ENCODE data around the gene TMEM184B. TPM values are rescaled to one million over a fixed set of nuclear protein-coding genes. Genes with fewer than 3 reads are reported as not detected.
A peak's percentile ranks its signal among the peaks of the same experiment; 100 is the strongest.

TMEM184B gene
- total RNA-seq, 1 experiment from 2014 or later: 192 TPM

DNA sequence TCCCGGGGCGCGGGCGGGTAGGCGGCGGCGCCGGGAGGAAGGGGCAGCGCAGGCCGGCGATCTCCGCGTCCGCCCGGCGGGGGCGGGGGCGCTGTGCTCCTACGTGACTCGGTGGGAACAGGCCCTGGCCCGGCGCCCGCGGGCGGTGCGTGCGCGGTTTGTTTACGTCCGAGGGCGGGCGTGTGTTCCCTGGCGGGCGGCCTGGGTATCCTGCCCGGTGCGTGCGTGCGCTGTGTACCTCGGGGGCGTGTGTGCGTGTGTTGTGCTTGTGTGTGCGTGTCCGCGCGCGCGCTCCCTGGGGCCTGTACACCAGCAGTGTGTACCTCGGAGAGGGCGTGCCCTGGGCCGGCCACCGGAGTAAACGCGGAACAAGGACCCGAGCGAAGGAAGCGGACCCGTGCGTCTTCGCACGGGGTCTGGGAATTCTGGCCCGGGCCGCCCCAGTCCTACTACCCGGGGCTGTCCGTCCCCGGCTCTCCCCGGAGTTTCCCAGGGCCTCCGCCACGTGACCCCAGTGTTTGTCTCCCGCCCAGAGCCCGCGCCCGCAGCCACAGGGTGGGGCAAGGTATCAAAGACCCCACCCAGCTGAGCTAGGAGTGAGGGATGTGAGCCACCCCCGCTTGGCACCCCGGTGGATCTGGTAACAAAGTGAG is 70.2 kb downstream of the TMEM184B start:
- H3K4me3 ChIP-seq: peak overlapping the region; percentile 93
- TF ChIP-seq EZH2 (IDR thresholded peaks at IDR 0.05; ENCODE audit: low read depth) (no peak), CTCF (conservative IDR thresholded peaks at IDR 0.05) (no peak; the same call in 1 of the 2 replicates)
- H3K9me2 ChIP-seq (ENCODE audit: insufficient read depth): no peaks in the 10 kb centered on the region
- H2AFZ ChIP-seq: no peak overlapping the region
- peak; percentile 64 to 73 for DNase-seq
- ChIA-PET CTCF (interaction anchor here (1.4 kb wide), 1 partner anchor 150 kb away, joined by 7 read pairs; no protein-coding TSS in a partner anchor), POLR2A (ENCODE audit: unreplicated experiment) (interaction anchor here (0.5 to 1.0 kb wide), 8 partner anchors 16 to 1905 kb away, joined by 3 to 13 read pairs (median 4); no protein-coding TSS in a partner anchor)
- H3K9me3 ChIP-seq (ENCODE audit: insufficient read depth, low read depth): no peaks in the 10 kb centered on the region
- no peaks in the 10 kb centered on the region for H3K27me3 ChIP-seq (ENCODE audit: insufficient read depth, low read depth)
- H3K4me1 ChIP-seq (replicated peaks; ENCODE audit: insufficient read depth): peaks cover 14% of the 10 kb centered on the region
- H3K4me2 ChIP-seq: peak overlapping the region; percentile 89
- intact Hi-C loops (cut with micrococcal nuclease; ENCODE audit: unreplicated experiment): loop anchor here (1.0 to 10.0 kb wide), 5 partner anchors 37 to 148 kb away; partner anchors contain the start of genes PICK1 and TMEM184B
- BruUV-seq (replicated peaks): TSS peak; percentile 84
- H3K79me2 ChIP-seq (ENCODE audit: low read depth): peaks cover 51% of the 10 kb centered on the region
- peaks cover 44% of the 10 kb centered on the region for H4K20me1 ChIP-seq (ENCODE audit: insufficient read depth)
- 0 out of 2 replicates have a peak, but pooled peaks cover 5% of the 10 kb centered on the region for H3K36me3 ChIP-seq (ENCODE audit: low read depth)
- peaks cover 18% of the 10 kb centered on the region; the same call in 1 of the 2 replicates for H3F3A ChIP-seq (ENCODE audit: insufficient read depth, low read depth)
- H3K27ac ChIP-seq: peak overlapping the region; percentile 91

DNA sequence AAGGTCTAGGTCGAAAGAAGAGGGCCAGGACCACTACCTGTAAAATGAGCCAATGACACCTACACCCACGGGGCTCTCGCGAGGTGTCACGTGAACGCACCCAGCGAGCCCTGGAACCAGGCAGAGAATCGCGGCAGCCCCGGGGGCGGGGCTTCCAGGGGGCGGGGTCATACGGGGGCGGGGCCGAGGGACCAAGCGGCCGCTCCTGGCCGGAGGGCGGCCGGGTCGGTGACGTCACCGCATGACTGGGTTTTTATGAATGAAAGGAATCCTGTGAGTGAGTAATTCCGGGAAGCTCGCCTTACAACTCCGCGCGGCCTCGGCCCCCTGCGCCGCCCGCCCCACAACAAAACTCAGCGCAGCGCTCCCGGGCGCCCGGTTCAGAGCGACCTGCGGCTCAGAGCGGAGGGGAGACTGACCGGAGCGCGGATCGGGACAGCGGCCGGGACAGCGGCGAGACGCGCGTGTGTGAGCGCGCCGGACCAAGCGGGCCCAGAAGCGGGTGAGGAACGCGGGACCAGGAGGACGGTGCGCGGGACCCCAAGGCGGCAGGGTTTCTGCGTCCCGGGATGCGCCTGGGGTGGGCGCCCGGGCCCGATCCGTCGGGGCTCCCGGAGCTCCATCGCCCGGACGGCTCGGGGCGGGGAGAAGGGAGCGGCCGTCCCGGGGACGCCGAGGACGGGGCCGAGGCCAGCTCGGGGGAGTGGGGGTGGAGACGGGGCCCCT is 70.9 kb downstream of the TMEM184B start, which contains the start of gene MAFF:
MAFF (plus strand) TSS at position 284 of the 726 bp plus-strand sequence. CDS start 11,860 bp downstream, outside the sequence.
- CTCF ChIA-PET: interaction anchor here (0.7 to 1.4 kb wide), 2 partner anchors 148 to 150 kb away, joined by 7 to 8 read pairs; no protein-coding TSS in a partner anchor
- peak within 1 kb of the TSS; percentile 93 for H3K4me3 ChIP-seq
- H3K9me2 ChIP-seq (ENCODE audit: insufficient read depth): no peaks in the 10 kb centered on the region
- peaks cover 18% of the 10 kb centered on the region; the same call in 1 of the 2 replicates for H3F3A ChIP-seq (ENCODE audit: insufficient read depth, low read depth)
- POLR2A ChIA-PET (ENCODE audit: unreplicated experiment): interaction anchor here (0.5 to 0.8 kb wide), 12 partner anchors 15 to 197 kb away, joined by 3 to 12 read pairs (median 5); no protein-coding TSS in a partner anchor
- peaks cover 45% of the 10 kb centered on the region for H3K79me2 ChIP-seq (ENCODE audit: low read depth)
- no peaks in the 10 kb centered on the region for H3K9me3 ChIP-seq (ENCODE audit: insufficient read depth, low read depth)
- H3K27ac ChIP-seq: peak within 1 kb of the TSS; percentile 91
- peaks cover 41% of the 10 kb centered on the region for H4K20me1 ChIP-seq (ENCODE audit: insufficient read depth)
- H3K27me3 ChIP-seq (ENCODE audit: insufficient read depth, low read depth): no peaks in the 10 kb centered on the region
- TF ChIP-seq EZH2 (IDR thresholded peaks at IDR 0.05; ENCODE audit: low read depth) (no peak), CTCF (conservative IDR thresholded peaks at IDR 0.05) (no peak)
- peak within 1 kb of the TSS; percentile 89 for H3K4me2 ChIP-seq
- H3K36me3 ChIP-seq (ENCODE audit: low read depth): 0 out of 2 replicates have a peak, but pooled peaks cover 5% of the 10 kb centered on the region
- no TSS peak for BruUV-seq (replicated peaks)
- peak; percentile 95 to 97 for DNase-seq
- H3K4me1 ChIP-seq (replicated peaks; ENCODE audit: insufficient read depth): peaks cover 14% of the 10 kb centered on the region
- H2AFZ ChIP-seq: peak within 1 kb of the TSS; percentile 72
- intact Hi-C loops (cut with micrococcal nuclease; ENCODE audit: unreplicated experiment): loop anchor here (1.0 to 10.0 kb wide), 7 partner anchors 21 to 147 kb away; partner anchors contain the start of genes PICK1, PLA2G6 and TMEM184B

DNA sequence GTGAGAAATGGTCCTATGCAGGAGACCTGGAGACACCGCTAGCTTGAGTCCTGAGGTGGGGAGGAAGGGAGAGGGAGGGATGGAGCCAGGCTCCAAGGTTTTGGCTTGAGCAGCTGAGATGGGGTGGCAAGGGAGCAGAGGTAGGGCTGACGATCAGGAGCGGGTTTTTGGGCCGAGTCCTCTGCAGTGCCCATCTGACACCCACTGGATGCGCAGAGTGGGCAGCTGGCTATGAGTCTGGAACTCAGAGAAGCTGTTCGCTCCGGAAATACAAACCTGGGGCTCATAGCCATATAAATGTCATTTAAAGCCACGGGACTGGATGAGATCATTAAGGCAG is 71.5 kb downstream of the TMEM184B start:
- CTCF ChIA-PET: interaction anchor here (0.7 to 1.4 kb wide), 2 partner anchors 148 to 149 kb away, joined by 7 to 8 read pairs; no protein-coding TSS in a partner anchor
- BruUV-seq (replicated peaks): TSS peak; percentile 43

More for the DNA sequence above, 71.5 kb downstream of the TMEM184B start:
- H3K9me3 ChIP-seq (ENCODE audit: insufficient read depth, low read depth): no peaks in the 10 kb centered on the region
- H3K4me3 ChIP-seq: peak overlapping the region; percentile 44
- no peak overlapping the region for H3K27ac ChIP-seq
- peaks cover 36% of the 10 kb centered on the region for H4K20me1 ChIP-seq (ENCODE audit: insufficient read depth)
- peak overlapping the region; percentile 89 for H3K4me2 ChIP-seq
- H3K36me3 ChIP-seq (ENCODE audit: low read depth): 0 out of 2 replicates have a peak, but pooled peaks cover 5% of the 10 kb centered on the region
- H3K79me2 ChIP-seq (ENCODE audit: low read depth): peaks cover 40% of the 10 kb centered on the region
- no peak for DNase-seq
- no peaks in the 10 kb centered on the region for H3K27me3 ChIP-seq (ENCODE audit: insufficient read depth, low read depth)
- no peaks in the 10 kb centered on the region for H3K9me2 ChIP-seq (ENCODE audit: insufficient read depth)
- peaks cover 14% of the 10 kb centered on the region for H3K4me1 ChIP-seq (replicated peaks; ENCODE audit: insufficient read depth)
- intact Hi-C loops (cut with micrococcal nuclease; ENCODE audit: unreplicated experiment): loop anchor here (1.0 to 10.0 kb wide), 3 partner anchors 20 to 147 kb away; partner anchors contain the start of genes PICK1 and PLA2G6
- H2AFZ ChIP-seq: peak overlapping the region; percentile 72
- peaks cover 14% of the 10 kb centered on the region; the same call in 1 of the 2 replicates for H3F3A ChIP-seq (ENCODE audit: insufficient read depth, low read depth)
- TF ChIP-seq EZH2 (IDR thresholded peaks at IDR 0.05; ENCODE audit: low read depth): no peak
- TF ChIP-seq CTCF (conservative IDR thresholded peaks at IDR 0.05): no peak
- POLR2A ChIA-PET (ENCODE audit: unreplicated experiment): interaction anchor here (0.5 to 0.8 kb wide), 10 partner anchors 15 to 197 kb away, joined by 3 to 12 read pairs (median 5); no protein-coding TSS in a partner anchor

All from PC-9 (cell line).